OCI-LY7 (cell line): ENCODE measurements around the gene KDSR. TPM values are rescaled to one million over a fixed set of nuclear protein-coding genes. Genes with fewer than 3 reads are reported as not detected.

ENCODE experiments used
- BruUV-seq: library from RNA; stranded (reverse); fragments of 400-500 nt; replicated peaks from 2 replicates; lab custom pipeline; 2021; lab: Mats Ljungman, UMichigan
- CTCF ChIA-PET: fragments of 300-600 bp; sonication (Branson Sonifier 250); formaldehyde crosslinking; loops from one replicate; lab custom pipeline; 2022; ENCODE audit warnings: antibody characterized with exemption; ENCODE audit not compliant: unreplicated experiment; lab: Charles Lee
- POLR2A ChIA-PET: fragments of 300-600 bp; sonication (Branson Sonifier 250); formaldehyde crosslinking; loops from one replicate; lab custom pipeline; 2022; ENCODE audit warnings: antibody characterized with exemption; lab: Charles Lee
- DNase-seq: peaks from one replicate; pipeline ENCODE4 v3.0.0-alpha.2; 2015; ENCODE audit warnings: low spot score
- H2AFZ ChIP-seq: fragments of 200-600 bp; sonication (generic), shearing (Covaris generic); 2 replicates; pipeline ENCODE4 v1.6.1; 2014; ENCODE audit warnings: mild to moderate bottlenecking, antibody characterized with exemption, low read length, moderate library complexity
- H3K27ac ChIP-seq: fragments of 200-600 bp; sonication (generic); 2 replicates; pipeline ENCODE4 v1.5.1; 2014; ENCODE audit warnings: mixed run types, low read depth, mild to moderate bottlenecking, moderate library complexity, low read length, inconsistent platforms; ENCODE audit not compliant: poor library complexity, severe bottlenecking
- H3K36me3 ChIP-seq: fragments of 200-600 bp; sonication (generic); 2 replicates; pipeline ENCODE4 v1.6.1; 2014; ENCODE audit warnings: mild to moderate bottlenecking, antibody characterized with exemption, low read length, moderate library complexity, mixed read lengths; ENCODE audit not compliant: insufficient read depth
- H3K4me1 ChIP-seq: fragments of 200-600 bp; sonication (generic); 2 replicates; pipeline ENCODE4 v1.5.1; 2014; ENCODE audit warnings: mild to moderate bottlenecking, low read length; ENCODE audit not compliant: insufficient read depth, poor library complexity, severe bottlenecking
- H3K4me2 ChIP-seq: fragments of 200-600 bp; sonication (generic); 2 replicates; pipeline ENCODE4 v1.6.1; 2014; ENCODE audit warnings: mild to moderate bottlenecking, low read length
- H3K4me3 ChIP-seq: fragments of 200-600 bp; sonication (generic); 2 replicates; pipeline ENCODE4 v1.5.1; 2014; ENCODE audit warnings: mild to moderate bottlenecking, low read depth, low read length; ENCODE audit not compliant: poor library complexity, severe bottlenecking
- H3K79me2 ChIP-seq: fragments of 200-600 bp; sonication (generic); 2 replicates; pipeline ENCODE4 v1.6.1; 2016; ENCODE audit warnings: low read depth, mild to moderate bottlenecking, low read length, moderate library complexity, mixed read lengths; ENCODE audit not compliant: insufficient read depth
- H3K9me2 ChIP-seq: fragments of 200-600 bp; sonication (generic); 2 replicates; pipeline ENCODE4 v1.6.1; 2016; ENCODE audit warnings: mild to moderate bottlenecking, low read length, mixed read lengths; ENCODE audit not compliant: insufficient read depth
- H3K9me3 ChIP-seq: fragments of 200-600 bp; sonication (generic); 2 replicates; pipeline ENCODE4 v1.6.1; 2014; ENCODE audit warnings: mild to moderate bottlenecking, mixed run types, low read length, mixed read lengths
- H4K20me1 ChIP-seq: fragments of 200-600 bp; sonication (generic); 2 replicates; pipeline ENCODE4 v1.6.1; 2014; ENCODE audit warnings: mild to moderate bottlenecking, antibody characterized with exemption, low read length, moderate library complexity, mixed read lengths; ENCODE audit not compliant: insufficient read depth
- EZH2phosphoT487 ChIP-seq: fragments of 200-600 bp; sonication (generic); IDR thresholded peaks from 2 replicates; pipeline ENCODE4 v1.6.1; 2018; ENCODE audit warnings: low read depth, borderline replicate concordance, mild to moderate bottlenecking, mixed run types, antibody characterized with exemption, low read length, moderate library complexity, mixed read lengths
- intact Hi-C: fragments of 100-400 bp; cut with micrococcal nuclease; formaldehyde crosslinking; loops from one replicate; pipeline ENCODE4 v1.10.0; 2022; ENCODE audit not compliant: unreplicated experiment
- total RNA-seq, 2 experiments: library from RNA; depleted of rRNA in 1 of 2; stranded (reverse); fragments of >200 nt in 1 of 2; shearing (Covaris generic) in 1 of 2; gene quantifications; 2 replicates each; pipeline ENCODE4 v1.2.3, GENCODE V29; 2014 to 2022
- TF ChIP-seq, protein P1 (sequence below): fragments of 200-600 bp; sonication (generic); conservative IDR thresholded peaks from 2 replicates; pipeline ENCODE4 v1.5.1; 2014; ENCODE audit warnings: mild to moderate bottlenecking, antibody characterized with exemption, low read length, moderate library complexity, mixed read lengths

The KDSR gene
- total RNA-seq, 2 experiments from 2014 or later, result 6.5 to 13.4 TPM

DNA sequence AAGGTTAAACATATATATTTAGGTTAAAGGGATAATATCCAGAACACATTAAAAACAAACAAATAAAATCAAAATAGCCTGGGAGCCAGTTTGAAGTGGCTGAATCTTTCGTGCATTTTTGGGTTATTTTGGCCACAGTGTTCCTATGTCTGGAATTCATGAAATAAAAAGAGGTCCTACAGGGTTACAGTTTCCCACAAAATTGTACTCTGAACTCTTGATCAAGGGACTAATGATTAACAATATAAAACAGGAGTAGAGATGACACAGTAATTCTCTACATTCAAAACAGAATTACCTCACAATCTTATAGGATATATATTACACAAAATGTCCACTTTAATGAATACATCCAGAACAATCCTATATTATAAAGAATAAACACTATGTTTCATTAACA, 30.3 kb upstream of the KDSR start:
- Histone ChIP-seq H3K9me2 (no peaks in the 10 kb centered on the region), H2AFZ (no peak overlapping the region), H3K79me2 (no peaks in the 10 kb centered on the region), H4K20me1 (no peaks in the 10 kb centered on the region), H3K27ac (no peak overlapping the region), H3K4me2 (no peak overlapping the region), H3K36me3 (peaks cover 56% of the 10 kb centered on the region), H3K9me3 (no peaks in the 10 kb centered on the region), H3K4me3 (no peak overlapping the region), H3K4me1 (no peaks in the 10 kb centered on the region)
- ChIA-PET CTCF (no interaction called here), POLR2A (interaction anchor here (0.6 kb wide), 1 partner anchor 1253 kb away, joined by 3 read pairs; no protein-coding TSS in a partner anchor)
- no peak for TF ChIP-seq EZH2phosphoT487
- TF ChIP-seq, protein P1, sequence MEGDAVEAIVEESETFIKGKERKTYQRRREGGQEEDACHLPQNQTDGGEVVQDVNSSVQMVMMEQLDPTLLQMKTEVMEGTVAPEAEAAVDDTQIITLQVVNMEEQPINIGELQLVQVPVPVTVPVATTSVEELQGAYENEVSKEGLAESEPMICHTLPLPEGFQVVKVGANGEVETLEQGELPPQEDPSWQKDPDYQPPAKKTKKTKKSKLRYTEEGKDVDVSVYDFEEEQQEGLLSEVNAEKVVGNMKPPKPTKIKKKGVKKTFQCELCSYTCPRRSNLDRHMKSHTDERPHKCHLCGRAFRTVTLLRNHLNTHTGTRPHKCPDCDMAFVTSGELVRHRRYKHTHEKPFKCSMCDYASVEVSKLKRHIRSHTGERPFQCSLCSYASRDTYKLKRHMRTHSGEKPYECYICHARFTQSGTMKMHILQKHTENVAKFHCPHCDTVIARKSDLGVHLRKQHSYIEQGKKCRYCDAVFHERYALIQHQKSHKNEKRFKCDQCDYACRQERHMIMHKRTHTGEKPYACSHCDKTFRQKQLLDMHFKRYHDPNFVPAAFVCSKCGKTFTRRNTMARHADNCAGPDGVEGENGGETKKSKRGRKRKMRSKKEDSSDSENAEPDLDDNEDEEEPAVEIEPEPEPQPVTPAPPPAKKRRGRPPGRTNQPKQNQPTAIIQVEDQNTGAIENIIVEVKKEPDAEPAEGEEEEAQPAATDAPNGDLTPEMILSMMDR, result no peak
- intact Hi-C loops, result no loop called here
- BruUV-seq, result no TSS peak
- no peak for DNase-seq

DNA sequence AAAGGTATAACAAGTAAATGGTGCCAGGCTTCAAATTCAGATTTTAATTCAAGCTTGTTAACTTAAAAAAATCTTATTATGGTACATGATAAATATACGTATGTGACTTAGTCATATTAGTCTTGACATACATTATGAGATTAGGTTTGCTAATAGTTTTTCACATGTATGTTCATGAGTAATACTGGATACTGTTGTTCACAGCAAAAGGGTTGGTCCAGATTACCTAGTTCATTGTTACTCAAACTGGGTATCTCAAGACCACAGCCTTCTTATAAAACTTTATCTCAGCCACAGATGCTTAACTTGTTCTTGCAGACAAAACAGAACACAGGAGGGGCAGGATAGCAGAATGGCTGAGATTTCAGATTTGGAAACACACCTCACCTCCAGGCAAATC, 28.5 kb upstream of the KDSR start:
- Histone ChIP-seq H2AFZ (no peak overlapping the region), H3K36me3 (peaks cover 51% of the 10 kb centered on the region), H3K4me2 (no peak overlapping the region), H3K9me3 (no peaks in the 10 kb centered on the region), H3K79me2 (no peaks in the 10 kb centered on the region), H3K4me1 (no peaks in the 10 kb centered on the region), H3K4me3 (no peak overlapping the region), H3K9me2 (no peaks in the 10 kb centered on the region), H3K27ac (no peak overlapping the region), H4K20me1 (no peaks in the 10 kb centered on the region)
- DNase-seq, result no peak
- CTCF ChIA-PET, result no interaction called here
- intact Hi-C loops, result no loop called here
- POLR2A ChIA-PET, result interaction anchor here (0.6 to 1.5 kb wide), 2 partner anchors 26 to 63 kb away, joined by 3 read pairs; partner anchors contain the start of gene VPS4B
- no peak for TF ChIP-seq EZH2phosphoT487
- TF ChIP-seq, protein P1, result no peak
- no TSS peak for BruUV-seq

DNA sequence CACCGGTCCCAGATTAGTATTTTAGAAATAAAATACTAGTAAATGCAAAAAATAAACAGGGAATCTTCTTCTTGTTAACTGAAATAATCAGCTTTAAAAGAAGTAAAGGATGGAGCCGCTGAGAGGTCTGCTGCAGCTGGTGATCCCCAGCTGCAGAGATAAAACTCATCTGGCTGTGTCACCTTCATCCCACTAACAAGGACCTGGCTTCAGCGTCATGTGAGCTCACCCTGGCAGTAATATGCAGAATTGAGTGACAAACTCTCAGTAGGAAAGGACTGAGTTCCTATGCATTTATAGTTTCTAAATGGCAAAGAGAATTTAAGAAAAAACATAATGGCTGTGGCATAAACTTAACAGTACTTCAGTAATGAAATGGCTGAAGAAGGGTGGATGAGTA, 27.9 kb upstream of the KDSR start:
- H3K9me3 ChIP-seq, result no peaks in the 10 kb centered on the region
- no peaks in the 10 kb centered on the region for H4K20me1 ChIP-seq
- ChIA-PET CTCF (no interaction called here), POLR2A (interaction anchor here (0.6 to 1.5 kb wide), 2 partner anchors 27 to 62 kb away, joined by 3 read pairs; partner anchors contain the start of gene VPS4B)
- intact Hi-C loops, result no loop called here
- H3K4me3 ChIP-seq, result no peak overlapping the region
- no peak overlapping the region for H3K4me2 ChIP-seq
- no peak for DNase-seq
- H3K79me2 ChIP-seq, result no peaks in the 10 kb centered on the region
- TF ChIP-seq, protein P1, result no peak
- TF ChIP-seq EZH2phosphoT487, result no peak
- H3K4me1 ChIP-seq, result no peaks in the 10 kb centered on the region
- BruUV-seq, result no TSS peak
- H3K36me3 ChIP-seq, result peaks cover 45% of the 10 kb centered on the region
- no peak overlapping the region for H3K27ac ChIP-seq
- H3K9me2 ChIP-seq, result no peaks in the 10 kb centered on the region
- H2AFZ ChIP-seq, result no peak overlapping the region
